ENCODE data around the gene DGKI.

- TF ChIP-seq YY1 (IDR thresholded peaks at IDR 0.05; ENCODE audit: extremely low read depth, insufficient replicate concordance, low read depth, low read length) (no peak), ZNF274 (IDR thresholded peaks at IDR 0.05; ENCODE audit: low read depth, low read length) (no peak), CTCF (IDR thresholded peaks at IDR 0.05 in 2 of 3, conservative IDR thresholded peaks at IDR 0.05 in 1 of 3; ENCODE audit: borderline replicate concordance in 1 of 3, insufficient read depth in 1 of 3, low read depth in 2 of 3, low read length in 2 of 3) (peak; percentile 21 to 37 (median 23); a peak in 2 of 6 replicates), POLR2AphosphoS5 (IDR thresholded peaks at IDR 0.05; ENCODE audit: low read depth, low read length) (no peak), MAX (IDR thresholded peaks at IDR 0.05) (no peak), RAD21 (IDR thresholded peaks at IDR 0.05; ENCODE audit: low read depth) (no peak), ELF1 (IDR thresholded peaks at IDR 0.05; ENCODE audit: borderline replicate concordance, low read depth) (no peak), ATF3 (IDR thresholded peaks at IDR 0.05) (no peak), EZH2 (IDR thresholded peaks at IDR 0.05) (no peak), SIN3A (IDR thresholded peaks at IDR 0.05; ENCODE audit: low read depth) (no peak)
Measured at GRCh38 chr7:137625197-137625596, 221.6 kb downstream of the DGKI start.

Data from HCT116 (cell line).